Measurements from ENCODE around the gene DISC1.

Gene DISC1

GRCh38 chr1:232059726-232060374 lies 433.3 kb downstream of the DISC1 start:
- H3K4me3 ChIP-seq (ENCODE audit: low read depth, low read length): no peak overlapping the region

- no peak overlapping the region for H3K4me3 ChIP-seq (ENCODE audit: low read depth, low read length)
Measured at GRCh38 chr1:232062967-232063366, 436.4 kb downstream of the DISC1 start.

- H3K4me3 ChIP-seq (ENCODE audit: low read depth, low read length): no peak overlapping the region
Measured at GRCh38 chr1:232066521-232066920, 439.9 kb downstream of the DISC1 start.

GRCh38 chr1:232074265-232074664 lies 447.7 kb downstream of the DISC1 start:
- H3K4me3 ChIP-seq (ENCODE audit: low read depth, low read length): no peak overlapping the region

- no peak overlapping the region for H3K4me3 ChIP-seq (ENCODE audit: low read depth, low read length)
Measured at GRCh38 chr1:232077809-232078208, 451.2 kb downstream of the DISC1 start.

GRCh38 chr1:232084584-232085223 lies 458.1 kb downstream of the DISC1 start:
- no peak overlapping the region for H3K4me3 ChIP-seq (ENCODE audit: low read depth, low read length)

GRCh38 chr1:232090816-232091215 lies 464.2 kb downstream of the DISC1 start:
- H3K4me3 ChIP-seq (ENCODE audit: low read depth, low read length): no peak overlapping the region

All from iPS-11a (cell line).